Measurements from ENCODE around the gene USP1. TPM values are rescaled to one million over a fixed set of nuclear protein-coding genes. Genes with fewer than 3 reads are reported as not detected.

Gene USP1
- total RNA-seq, 2 donors from 2014 or later: 74.8 to 84.3 TPM

GRCh38 chr1:62476525-62477219, 39.8 kb downstream of the USP1 start:
- ATAC-seq (replicated peaks in 1 of 2): no peak
- Mint-ChIP-seq H3K4me1 (ENCODE audit: low read depth) (no peaks in the 10 kb centered on the region), H3K9me3 (no peaks in the 10 kb centered on the region), H3K27me3 (ENCODE audit: low read depth) (no peaks in the 10 kb centered on the region), H3K4me3 (no peak overlapping the region), H3K36me3 (ENCODE audit: insufficient read depth in 2 of 2) (no peaks in the 10 kb centered on the region), H3K27ac (no peak overlapping the region)
- DNase-seq: no peak

- H3K36me3 Mint-ChIP-seq (ENCODE audit: insufficient read depth in 2 of 2): no peaks in the 10 kb centered on the region
- no peaks in the 10 kb centered on the region for H3K27me3 Mint-ChIP-seq (ENCODE audit: low read depth)
- DNase-seq: no peak
- no peak for ATAC-seq (replicated peaks in 1 of 2)
- H3K27ac Mint-ChIP-seq: no peak overlapping the region
- H3K4me3 Mint-ChIP-seq: no peak overlapping the region
- H3K4me1 Mint-ChIP-seq (ENCODE audit: low read depth): no peaks in the 10 kb centered on the region
- H3K9me3 Mint-ChIP-seq: no peaks in the 10 kb centered on the region
Measured at GRCh38 chr1:62481681-62482080, 44.8 kb downstream of the USP1 start.

- H3K27ac Mint-ChIP-seq: no peak overlapping the region
- H3K4me3 Mint-ChIP-seq: no peak overlapping the region
- DNase-seq (no peak), ATAC-seq (replicated peaks in 1 of 2) (no peak)
- H3K36me3 Mint-ChIP-seq (ENCODE audit: insufficient read depth in 2 of 2): no peaks in the 10 kb centered on the region
- H3K4me1 Mint-ChIP-seq (ENCODE audit: low read depth): no peaks in the 10 kb centered on the region
- H3K27me3 Mint-ChIP-seq (ENCODE audit: low read depth): no peaks in the 10 kb centered on the region
- no peaks in the 10 kb centered on the region for H3K9me3 Mint-ChIP-seq
Measured at GRCh38 chr1:62484824-62485468, 48.1 kb downstream of the USP1 start.

DNA sequence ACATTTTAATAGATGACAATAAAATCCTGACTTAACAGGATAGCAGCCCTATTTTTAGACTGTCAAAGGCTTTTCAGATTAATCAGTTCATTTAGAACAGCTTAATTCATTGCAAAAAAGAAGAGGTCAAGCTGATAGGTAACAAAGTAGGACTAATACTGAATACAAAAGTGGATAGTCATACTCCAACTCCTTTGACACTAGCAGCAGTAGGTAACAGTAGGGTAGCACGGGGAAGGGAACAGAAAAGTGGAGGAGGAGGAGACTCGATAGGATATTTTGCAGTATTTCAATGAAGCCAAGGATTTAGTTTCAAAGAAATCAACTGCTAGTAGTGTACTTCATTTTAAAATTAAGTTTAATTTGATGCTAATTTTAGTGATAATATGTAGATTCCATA, 51.1 kb downstream of the USP1 start:
- H3K27me3 Mint-ChIP-seq (ENCODE audit: low read depth): no peaks in the 10 kb centered on the region
- H3K4me3 Mint-ChIP-seq: no peak overlapping the region
- H3K27ac Mint-ChIP-seq: no peak overlapping the region
- H3K4me1 Mint-ChIP-seq (ENCODE audit: low read depth): no peaks in the 10 kb centered on the region
- H3K36me3 Mint-ChIP-seq (ENCODE audit: insufficient read depth in 2 of 2): no peaks in the 10 kb centered on the region
- no peak for DNase-seq
- no peak for ATAC-seq (replicated peaks in 1 of 2)
- H3K9me3 Mint-ChIP-seq: no peaks in the 10 kb centered on the region

DNA sequence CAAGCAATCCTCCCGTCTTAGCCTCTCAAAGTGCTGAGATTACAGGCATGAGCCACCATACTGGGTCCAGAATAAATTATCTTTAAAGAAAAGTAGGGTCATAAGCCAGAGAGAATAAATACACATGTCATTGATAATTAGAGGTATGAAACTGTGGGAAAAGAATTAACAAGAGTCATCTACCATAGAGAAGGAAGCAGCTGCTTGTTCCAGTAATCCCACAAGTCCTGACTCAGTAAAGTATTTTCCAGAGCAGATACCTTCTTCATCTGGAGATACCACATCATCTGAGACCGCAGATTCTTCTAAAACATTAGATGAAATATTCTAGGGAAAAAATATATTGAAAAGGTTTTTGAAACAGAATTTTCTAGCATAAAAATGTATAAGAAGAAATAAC, 55.7 kb downstream of the USP1 start:
- Mint-ChIP-seq H3K27me3 (ENCODE audit: low read depth) (no peaks in the 10 kb centered on the region), H3K9me3 (no peaks in the 10 kb centered on the region), H3K36me3 (ENCODE audit: insufficient read depth in 2 of 2) (no peaks in the 10 kb centered on the region), H3K4me3 (no peak overlapping the region), H3K27ac (no peak overlapping the region), H3K4me1 (ENCODE audit: low read depth) (no peaks in the 10 kb centered on the region)
- ATAC-seq (replicated peaks in 1 of 2): no peak
- DNase-seq: no peak

GRCh38 chr1:62493656-62494055, 56.8 kb downstream of the USP1 start:
- DNase-seq: no peak
- Mint-ChIP-seq H3K4me3 (no peak overlapping the region), H3K27me3 (ENCODE audit: low read depth) (no peaks in the 10 kb centered on the region), H3K27ac (no peak overlapping the region), H3K36me3 (ENCODE audit: insufficient read depth in 2 of 2) (no peaks in the 10 kb centered on the region), H3K9me3 (no peaks in the 10 kb centered on the region), H3K4me1 (ENCODE audit: low read depth) (no peaks in the 10 kb centered on the region)
- ATAC-seq (replicated peaks in 1 of 2): no peak

DNA sequence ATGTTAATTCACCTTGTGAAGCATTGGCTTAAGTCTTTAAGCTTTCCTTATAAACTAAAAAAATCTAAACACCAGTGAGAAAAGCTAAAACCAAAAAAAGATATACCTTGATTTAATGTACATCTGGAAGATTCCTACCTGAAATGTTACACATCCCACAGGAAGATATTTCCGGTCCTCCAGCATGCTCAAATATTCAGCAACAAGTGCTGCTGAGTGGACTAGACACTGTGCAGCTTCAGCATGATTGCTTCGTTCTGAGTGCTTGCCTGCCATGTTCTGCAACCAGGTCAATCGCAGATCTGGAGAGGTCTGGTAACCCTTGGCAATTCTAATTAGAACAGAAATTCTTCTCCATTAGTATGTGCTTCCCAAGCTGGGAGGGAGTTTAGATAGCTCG, 57.3 kb downstream of the USP1 start:
- Mint-ChIP-seq H3K9me3 (no peaks in the 10 kb centered on the region), H3K27me3 (ENCODE audit: low read depth) (no peaks in the 10 kb centered on the region), H3K4me1 (ENCODE audit: low read depth) (no peaks in the 10 kb centered on the region), H3K36me3 (ENCODE audit: insufficient read depth in 2 of 2) (no peaks in the 10 kb centered on the region), H3K4me3 (no peak overlapping the region), H3K27ac (no peak overlapping the region)
- ATAC-seq (replicated peaks in 1 of 2): no peak
- DNase-seq: no peak

DNA sequence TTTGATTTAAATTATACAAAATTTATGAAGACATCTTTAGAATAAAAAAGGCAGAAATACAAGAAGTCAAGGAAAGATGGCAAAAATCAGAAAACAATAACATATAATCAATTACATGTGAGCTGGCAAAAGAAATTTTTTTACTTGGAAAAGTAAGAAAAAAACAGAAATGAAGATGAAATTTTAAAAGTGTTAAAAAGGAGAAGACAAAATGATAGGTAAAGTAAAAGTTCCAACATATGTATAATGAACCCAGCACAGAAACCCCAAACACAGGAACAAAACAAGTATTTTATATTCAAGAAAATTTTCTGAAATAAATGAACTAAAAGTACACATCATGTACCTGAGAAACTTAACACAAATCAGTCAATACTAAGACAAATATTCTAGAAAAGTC, 63.4 kb downstream of the USP1 start:
- H3K36me3 Mint-ChIP-seq (ENCODE audit: insufficient read depth in 2 of 2): no peaks in the 10 kb centered on the region
- ATAC-seq (replicated peaks in 1 of 2) (no peak), DNase-seq (no peak)
- H3K27me3 Mint-ChIP-seq (ENCODE audit: low read depth): no peaks in the 10 kb centered on the region
- H3K9me3 Mint-ChIP-seq: no peaks in the 10 kb centered on the region
- no peak overlapping the region for H3K27ac Mint-ChIP-seq
- H3K4me1 Mint-ChIP-seq (ENCODE audit: low read depth): no peaks in the 10 kb centered on the region
- no peak overlapping the region for H3K4me3 Mint-ChIP-seq

Other genes starting within 250 kb of the USP1 start
- gene L1TD1, start 242.2 kb upstream of the USP1 start, total RNA-seq: not detected
- gene KANK4, start 117.6 kb upstream of the USP1 start, total RNA-seq: not detected
- not detected for gene ANGPTL3, start 160.5 kb downstream of the USP1 start, total RNA-seq

All from activated T-cell treated with anti-CD3 and anti-CD28 coated beads, Interleukin-2, amount 50 U/mL, for 72 hours (primary cell).